BLaER1 treated with 17β-estradiol and CSF1 and Interleukin-3, amounts not matched to agents 10 nM and 100 nM (cell line): ENCODE measurements around the gene C1orf232.

Experiments
- H3K27ac ChIP-seq, 11 experiments: shearing (Covaris generic); formaldehyde crosslinking; 2 replicates each; pipeline ENCODE4 v1.8.1; 2022
- H3K27me3 ChIP-seq, 11 experiments: shearing (Covaris generic); formaldehyde crosslinking; 2 replicates each; pipeline ENCODE4 v1.8.1; 2022
- H3K36me3 ChIP-seq, 11 experiments: shearing (Covaris generic); formaldehyde crosslinking; 2 replicates each; pipeline ENCODE4 v1.8.1; 2022
- H3K4me1 ChIP-seq, 10 experiments: shearing (Covaris generic); formaldehyde crosslinking; 2 replicates each; pipeline ENCODE4 v1.8.1; 2022
- H3K4me2 ChIP-seq, 11 experiments: shearing (Covaris generic); formaldehyde crosslinking; 2 replicates each; pipeline ENCODE4 v1.8.1; 2022
- H3K4me3 ChIP-seq, 10 experiments: shearing (Covaris generic); formaldehyde crosslinking; 2 replicates each; pipeline ENCODE4 v1.8.1; 2022
- H3K9ac ChIP-seq, 11 experiments: shearing (Covaris generic); formaldehyde crosslinking; 2 replicates each; pipeline ENCODE4 v1.8.1; 2022
- H3K9me3 ChIP-seq, 11 experiments: shearing (Covaris generic); formaldehyde crosslinking; replicated peaks in 1 of 11; 2 replicates each; pipeline ENCODE4 v1.8.1; 2022
- H4K20me1 ChIP-seq, 11 experiments: shearing (Covaris generic); formaldehyde crosslinking; 2 replicates each; pipeline ENCODE4 v1.8.1; 2022
- Cebpa-rat ChIP-seq, 11 experiments: shearing (Covaris generic); IDR thresholded peaks; 2 replicates each; pipeline ENCODE4 v1.8.1; 2022

C1orf232 gene

DNA sequence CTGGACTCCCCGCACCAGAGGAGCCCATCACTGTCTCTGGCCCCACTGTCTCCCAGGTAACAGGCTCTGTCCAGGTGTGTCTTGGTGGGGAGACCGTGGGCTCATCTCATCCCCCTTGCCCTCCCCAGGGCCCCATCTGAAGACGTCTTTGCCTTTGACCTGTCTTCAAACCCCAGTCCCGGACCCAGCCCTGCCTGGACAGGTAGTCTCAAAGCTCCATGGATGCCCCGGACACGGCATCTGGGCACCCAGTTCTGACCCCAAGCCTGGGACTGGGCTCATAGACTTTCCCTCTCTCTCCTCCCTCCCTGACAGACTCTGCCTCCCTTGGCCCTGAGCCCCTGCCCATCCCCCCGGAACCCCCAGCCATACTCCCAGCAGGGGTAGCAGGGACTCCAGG lies 15.3 kb upstream of the C1orf232 start:
- no peaks in the 10 kb centered on the region; a peak in 1 of 22 replicates for H4K20me1 ChIP-seq
- no peak for TF ChIP-seq Cebpa-rat (IDR thresholded peaks at IDR 0.05)

GRCh38 chr1:26182383-26182696 lies 13.6 kb upstream of the C1orf232 start:
- Histone ChIP-seq H3K27me3 (no peaks in the 10 kb centered on the region), H3K4me3 (no peak overlapping the region), H4K20me1 (no peaks in the 10 kb centered on the region), H3K4me1 (no peaks in the 10 kb centered on the region), H3K27ac (no peak overlapping the region), H3K9ac (no peak overlapping the region), H3K9me3 (no peaks in the 10 kb centered on the region), H3K4me2 (no peak overlapping the region), H3K36me3 (no peaks in the 10 kb centered on the region)
- TF ChIP-seq Cebpa-rat (IDR thresholded peaks at IDR 0.05) = no peak

More for the DNA sequence above, 15.3 kb upstream of the C1orf232 start:
- no peak overlapping the region for H3K9ac ChIP-seq
- no peak overlapping the region for H3K4me2 ChIP-seq
- no peaks in the 10 kb centered on the region for H3K36me3 ChIP-seq
- no peaks in the 10 kb centered on the region for H3K27me3 ChIP-seq
- H3K9me3 ChIP-seq = no peaks in the 10 kb centered on the region
- no peak overlapping the region for H3K4me3 ChIP-seq
- no peak overlapping the region for H3K27ac ChIP-seq
- H3K4me1 ChIP-seq = no peaks in the 10 kb centered on the region

DNA sequence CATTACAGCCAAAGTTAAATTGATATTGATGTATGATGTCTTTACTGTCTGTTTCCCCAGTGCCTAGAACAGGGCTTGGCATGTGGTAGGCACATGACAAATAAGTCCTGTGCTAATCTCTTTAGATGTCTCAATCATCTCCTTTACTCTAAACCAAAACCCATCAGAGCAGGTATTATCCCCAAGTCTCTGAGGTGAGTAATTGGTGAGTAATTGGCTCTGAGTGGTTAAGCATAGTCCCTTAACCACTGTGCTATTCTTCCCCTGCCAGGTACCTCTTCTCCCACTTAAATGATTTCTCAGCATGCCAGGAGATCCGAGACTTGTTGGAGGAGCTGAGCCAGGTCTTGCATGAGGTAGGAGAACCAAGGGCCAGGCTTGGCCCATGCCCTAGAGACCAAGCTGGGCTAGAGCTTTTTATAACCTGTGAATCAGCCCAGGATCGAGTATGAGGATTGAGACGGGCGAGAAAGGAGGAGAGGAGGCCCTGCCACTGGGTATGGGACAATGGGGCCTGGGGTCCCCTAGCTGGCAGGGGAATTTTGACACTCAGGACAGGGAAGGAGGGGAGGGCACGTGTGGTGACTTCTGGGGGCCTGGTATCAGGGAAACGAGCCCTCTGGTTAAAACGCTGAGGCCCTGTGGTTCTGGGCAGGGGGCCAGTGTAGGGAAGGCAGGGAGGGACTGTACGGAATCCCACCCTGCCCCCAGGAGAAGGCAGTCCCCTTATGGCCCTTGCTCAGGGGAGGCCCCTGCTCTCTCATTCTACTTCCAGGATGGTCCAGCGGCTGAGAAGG lies 13.0 kb upstream of the C1orf232 start:
- no peak overlapping the region for H3K27ac ChIP-seq
- no peaks in the 10 kb centered on the region for H3K4me1 ChIP-seq
- H3K36me3 ChIP-seq = no peaks in the 10 kb centered on the region
- H3K9ac ChIP-seq = no peak overlapping the region
- no peak for TF ChIP-seq Cebpa-rat (IDR thresholded peaks at IDR 0.05)
- H3K27me3 ChIP-seq = no peaks in the 10 kb centered on the region
- no peaks in the 10 kb centered on the region for H4K20me1 ChIP-seq
- H3K9me3 ChIP-seq = no peaks in the 10 kb centered on the region
- no peak overlapping the region for H3K4me3 ChIP-seq
- H3K4me2 ChIP-seq = no peak overlapping the region

DNA sequence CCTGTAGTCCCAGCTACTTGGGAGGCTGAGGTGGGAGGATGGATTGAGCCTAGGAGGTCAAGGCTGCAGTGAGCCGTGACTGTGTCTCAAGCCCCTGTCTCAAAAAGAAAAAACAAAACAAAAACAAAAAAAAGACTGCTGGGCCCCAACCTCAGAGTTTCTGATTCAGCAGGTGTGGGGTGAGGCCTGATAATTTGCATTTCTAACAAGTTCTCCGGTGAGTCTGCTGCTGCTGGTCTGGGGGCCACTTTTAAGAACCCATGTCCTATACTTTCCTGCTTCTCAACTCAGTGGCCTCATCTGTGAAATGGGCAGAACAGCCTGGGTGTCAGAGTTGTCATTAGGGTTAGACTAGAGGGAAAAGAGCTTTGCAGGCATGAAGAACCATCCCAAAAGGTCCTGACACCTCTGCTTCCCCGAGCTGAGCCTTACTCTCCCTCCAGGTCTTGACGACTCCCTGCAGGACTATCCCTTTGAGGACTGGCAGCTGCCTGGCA lies 11.3 kb upstream of the C1orf232 start:
- Histone ChIP-seq H4K20me1 (no peaks in the 10 kb centered on the region), H3K4me1 (no peaks in the 10 kb centered on the region), H3K4me3 (no peak overlapping the region), H3K27ac (no peak overlapping the region), H3K27me3 (no peaks in the 10 kb centered on the region), H3K9me3 (no peaks in the 10 kb centered on the region), H3K9ac (no peak overlapping the region; a peak in 1 of 22 replicates), H3K36me3 (no peaks in the 10 kb centered on the region), H3K4me2 (no peak overlapping the region)
- no peak for TF ChIP-seq Cebpa-rat (IDR thresholded peaks at IDR 0.05)

DNA sequence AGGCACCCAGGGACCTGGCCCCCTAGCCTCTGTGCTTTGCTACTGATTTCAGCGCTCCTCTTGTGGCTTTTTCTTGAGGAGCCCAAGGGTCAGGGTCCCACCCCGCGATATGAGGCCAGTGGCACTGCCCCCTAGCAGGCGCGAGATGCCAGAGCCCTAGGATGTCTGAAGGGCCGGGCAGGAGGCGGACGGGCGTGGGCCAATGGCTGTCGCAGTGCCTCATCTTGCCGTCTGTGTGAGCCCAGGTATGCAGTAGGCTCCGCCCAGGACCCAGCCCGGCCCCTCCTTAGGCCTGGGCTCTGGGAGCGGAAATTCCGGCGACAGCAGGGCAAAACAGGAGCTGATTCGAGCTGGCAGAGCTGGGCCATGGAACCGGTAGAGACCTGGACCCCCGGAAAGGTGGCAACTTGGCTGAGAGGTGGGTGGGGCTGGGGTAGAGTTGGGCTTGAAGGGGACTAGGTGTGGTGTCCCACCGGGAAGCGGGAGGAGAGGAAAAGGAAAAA lies 8.5 kb upstream of the C1orf232 start, which contains the start of gene CNKSR1:
TSS of gene CNKSR1 (plus strand) at position 310 of the 503 bp plus-strand sequence. CDS start at position 367, 57 bp downstream.
- no peak within 1 kb of the TSS for H3K27ac ChIP-seq
- peaks cover 0 to 7% (median 1%) of the 10 kb centered on the region in 11 experiments; a peak in 6 of 22 replicates for H3K36me3 ChIP-seq
- H3K4me2 ChIP-seq = no peak within 1 kb of the TSS
- no peaks in the 10 kb centered on the region for H3K27me3 ChIP-seq
- no peaks in the 10 kb centered on the region for H3K9me3 ChIP-seq
- peaks cover 0 to 1% (median 0%) of the 10 kb centered on the region in 11 experiments; a peak in 2 of 22 replicates for H4K20me1 ChIP-seq
- no peaks in the 10 kb centered on the region for H3K4me1 ChIP-seq
- no peak within 1 kb of the TSS for H3K4me3 ChIP-seq
- TF ChIP-seq Cebpa-rat (IDR thresholded peaks at IDR 0.05) = no peak
- H3K9ac ChIP-seq = no peak within 1 kb of the TSS

DNA sequence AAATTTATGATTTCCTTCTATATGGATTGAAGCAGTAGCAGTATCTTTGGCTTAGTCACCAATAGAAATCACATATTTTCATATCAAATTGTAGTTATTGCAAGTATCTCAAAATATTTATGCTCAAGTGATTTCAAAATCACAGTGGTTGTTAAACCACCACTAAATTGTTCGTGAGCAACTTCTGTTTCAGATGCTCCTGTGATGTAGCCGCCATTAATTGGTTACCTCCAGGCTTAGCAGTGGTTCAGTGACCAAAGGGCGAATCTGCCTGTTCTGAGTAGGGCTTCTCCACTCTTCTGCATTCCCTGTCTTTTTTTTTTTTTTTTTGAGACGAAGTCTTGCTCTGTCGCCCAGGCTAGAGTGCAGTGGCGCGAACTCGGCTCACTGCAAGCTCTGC lies 6.6 kb upstream of the C1orf232 start:
- peaks cover 0 to 24% (median 15%) of the 10 kb centered on the region in 11 experiments; a peak in 17 of 22 replicates for H3K36me3 ChIP-seq
- H3K4me3 ChIP-seq = no peak overlapping the region
- H4K20me1 ChIP-seq = peaks cover 0 to 20% (median 4%) of the 10 kb centered on the region in 11 experiments; a peak in 9 of 22 replicates
- H3K4me1 ChIP-seq = peaks cover 14 to 19% (median 15%) of the 10 kb centered on the region in 10 experiments
- no peaks in the 10 kb centered on the region for H3K9me3 ChIP-seq
- H3K27me3 ChIP-seq = no peaks in the 10 kb centered on the region
- no peak overlapping the region for H3K27ac ChIP-seq
- no peak overlapping the region for H3K4me2 ChIP-seq
- H3K9ac ChIP-seq = no peak overlapping the region
- no peak for TF ChIP-seq Cebpa-rat (IDR thresholded peaks at IDR 0.05)

DNA sequence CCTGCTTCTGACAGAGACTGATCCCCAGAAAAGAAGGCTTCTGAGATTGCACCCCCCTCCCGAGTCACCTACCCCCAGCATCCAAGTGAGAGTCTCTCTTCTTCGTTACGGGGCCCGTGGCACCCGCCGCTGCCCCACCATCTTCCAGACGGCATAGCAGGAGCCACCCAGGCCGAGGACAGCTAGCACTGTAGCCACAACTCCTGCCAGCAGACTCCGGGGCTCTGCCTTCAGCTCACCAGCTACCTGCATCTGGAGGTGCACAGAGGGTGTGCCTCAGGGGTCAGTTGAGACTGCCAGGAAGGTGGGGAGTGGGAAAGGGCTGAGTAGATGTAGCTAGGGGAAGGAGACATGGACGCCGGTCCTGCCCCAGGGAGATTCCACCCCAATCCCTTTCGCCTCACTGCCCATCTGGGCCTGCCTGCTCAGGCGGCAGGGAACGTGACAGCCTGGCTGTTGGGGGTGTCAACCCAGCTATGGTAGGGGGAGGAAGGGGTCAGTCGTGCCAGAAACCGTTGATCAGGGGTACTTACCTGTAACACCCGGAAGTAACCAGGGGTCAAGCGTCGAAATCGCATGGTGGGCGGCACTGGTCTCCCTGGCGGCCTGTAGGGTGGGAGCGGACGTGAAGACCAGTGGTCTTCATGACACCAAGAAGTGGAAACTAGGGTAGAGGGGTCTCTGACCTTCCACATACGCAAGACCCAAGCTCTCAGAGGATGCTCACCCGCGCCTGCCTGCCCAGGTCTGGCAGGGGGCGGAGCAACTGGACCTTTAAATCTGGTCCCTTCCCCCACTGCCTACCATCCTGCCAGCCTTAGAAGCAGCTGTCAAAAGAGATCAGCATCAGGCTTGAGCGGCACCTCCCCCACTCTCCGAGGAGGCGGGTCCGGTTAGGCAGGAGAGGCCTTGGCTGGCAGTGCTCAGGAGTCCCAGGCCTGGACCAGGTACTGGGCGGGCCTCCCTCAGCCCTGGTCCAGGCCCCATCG lies 2.6 kb upstream of the C1orf232 start, which contains the start of gene ZNF593OS:
TSS of gene ZNF593OS (minus strand) at position 749 of the 989 bp plus-strand sequence. CDS start at position 578, 171 bp downstream.
- H4K20me1 ChIP-seq = peaks cover 0 to 21% (median 4%) of the 10 kb centered on the region in 11 experiments; a peak in 9 of 22 replicates
- H3K27me3 ChIP-seq = no peaks in the 10 kb centered on the region
- no peaks in the 10 kb centered on the region for H3K9me3 ChIP-seq
- H3K4me1 ChIP-seq = peaks cover 16 to 30% (median 25%) of the 10 kb centered on the region in 10 experiments
- peak within 1 kb of the TSS in 10 of 11 experiments; percentile 76 to 96 (median 90); a peak in 17 of 22 replicates for H3K27ac ChIP-seq
- H3K36me3 ChIP-seq = peaks cover 0 to 24% (median 15%) of the 10 kb centered on the region in 11 experiments; a peak in 17 of 22 replicates
- H3K9ac ChIP-seq = peak within 1 kb of the TSS; percentile 83 to 99 (median 91)
- H3K4me3 ChIP-seq = peak within 1 kb of the TSS; percentile 72 to 99 (median 88)
- no peak for TF ChIP-seq Cebpa-rat (IDR thresholded peaks at IDR 0.05)
- peak within 1 kb of the TSS; percentile 89 to 100 (median 98) for H3K4me2 ChIP-seq

DNA sequence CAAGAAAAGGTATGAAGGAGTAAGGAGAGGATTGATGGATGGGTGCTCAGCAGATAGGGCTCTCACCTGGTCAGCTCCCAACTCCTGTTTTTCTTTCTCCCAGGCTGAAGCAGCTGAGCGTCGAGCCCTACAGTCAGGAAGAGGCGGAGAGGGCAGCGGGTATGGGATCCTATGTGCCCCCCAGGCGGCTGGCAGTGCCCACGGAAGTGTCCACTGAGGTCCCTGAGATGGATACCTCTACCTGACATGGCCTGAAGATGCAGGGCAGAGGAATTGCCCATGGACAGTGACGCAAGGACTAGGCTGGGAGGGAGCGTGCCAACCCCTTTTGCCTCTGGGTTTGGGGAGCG lies 1.7 kb upstream of the C1orf232 start:
- Histone ChIP-seq H3K9me3 (no peaks in the 10 kb centered on the region), H4K20me1 (peaks cover 0 to 21% (median 4%) of the 10 kb centered on the region in 11 experiments; a peak in 9 of 22 replicates), H3K4me3 (peak overlapping the region; percentile 72 to 99 (median 88)), H3K27me3 (no peaks in the 10 kb centered on the region), H3K9ac (peak overlapping the region; percentile 83 to 99 (median 91)), H3K27ac (peak overlapping the region; percentile 52 to 96 (median 89)), H3K36me3 (peaks cover 0 to 24% (median 15%) of the 10 kb centered on the region in 11 experiments; a peak in 17 of 22 replicates), H3K4me1 (peaks cover 17 to 34% (median 29%) of the 10 kb centered on the region in 10 experiments), H3K4me2 (peak overlapping the region; percentile 89 to 100 (median 98))
- TF ChIP-seq Cebpa-rat (IDR thresholded peaks at IDR 0.05) = no peak
